Activated CD4-positive, CD25-positive, alpha-beta regulatory T cell (primary cell): ENCODE data around the gene ZXDC.

ENCODE experiments used
- DNase-seq, 4 experiments: peaks; one replicate each; lab custom pipeline; 2025; lab: John Stamatoyannopoulos, UW

ZXDC gene

GRCh38 chr3:126415661-126416591 is 59.8 kb downstream of the ZXDC start:
- DNase-seq = no peak

- no peak for DNase-seq
Observed at GRCh38 chr3:126414961-126415660, 60.6 kb downstream of the ZXDC start.

DNA sequence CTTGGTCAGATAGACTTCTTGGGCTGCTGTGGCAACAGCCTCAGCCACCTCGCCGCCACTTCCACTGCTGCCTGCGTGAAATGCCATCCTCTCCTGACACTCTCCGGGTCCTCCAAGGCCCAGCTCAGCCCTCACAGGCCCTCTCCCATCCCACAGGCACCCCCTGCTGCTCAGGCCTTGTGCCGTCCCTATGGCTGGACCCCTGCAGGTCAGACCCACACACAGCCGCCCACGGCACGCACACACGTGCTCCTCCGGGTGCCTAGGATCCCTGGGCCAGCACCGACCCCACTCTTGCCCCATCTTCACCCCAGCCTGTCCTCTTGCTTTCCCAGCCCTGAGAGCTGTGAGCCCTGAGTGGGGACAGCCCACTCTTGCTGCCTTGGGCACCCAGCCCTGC is 61.3 kb downstream of the ZXDC start:
- DNase-seq = no peak

DNA sequence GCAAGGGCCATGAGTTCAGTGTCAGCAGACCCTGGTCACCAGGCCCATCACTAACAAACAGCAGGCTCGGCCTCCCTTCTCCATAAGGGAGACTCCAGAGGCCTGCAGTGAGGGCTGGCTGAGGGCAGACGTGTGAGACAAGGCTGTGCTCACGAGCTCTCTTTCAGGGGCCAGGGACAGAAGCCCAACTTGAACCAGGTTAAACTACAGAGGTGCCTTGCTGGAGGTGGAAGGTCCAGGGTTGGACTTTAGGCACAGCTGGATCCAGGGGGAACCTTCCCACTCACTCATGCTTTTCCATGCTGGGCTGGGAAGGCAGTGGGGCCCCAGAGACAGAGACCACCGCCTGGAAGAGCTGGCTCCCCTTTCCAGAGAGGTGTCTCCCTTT is 62.0 kb downstream of the ZXDC start:
- DNase-seq = no peak

GRCh38 chr3:126412841-126413692 is 62.6 kb downstream of the ZXDC start:
- DNase-seq = no peak

DNA sequence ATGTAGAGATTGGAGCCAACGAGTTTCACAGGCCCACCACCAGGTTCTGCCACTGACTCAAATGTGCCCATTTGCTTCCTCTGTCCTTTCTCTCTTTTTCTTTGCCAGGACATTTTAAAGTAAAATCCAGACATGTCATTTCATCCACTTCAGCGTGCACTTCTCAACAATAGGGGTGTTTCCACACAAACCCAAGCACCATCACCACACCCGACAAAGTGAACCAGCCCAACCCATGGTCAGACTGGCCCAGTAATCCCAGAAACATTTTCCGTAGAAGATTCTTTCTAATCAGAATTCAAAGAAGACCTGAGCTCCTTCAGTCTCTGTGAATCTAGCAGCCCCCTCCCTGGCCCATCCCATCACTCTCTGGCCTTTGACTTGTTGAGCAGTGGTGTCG is 67.6 kb downstream of the ZXDC start:
- DNase-seq = no peak

DNA sequence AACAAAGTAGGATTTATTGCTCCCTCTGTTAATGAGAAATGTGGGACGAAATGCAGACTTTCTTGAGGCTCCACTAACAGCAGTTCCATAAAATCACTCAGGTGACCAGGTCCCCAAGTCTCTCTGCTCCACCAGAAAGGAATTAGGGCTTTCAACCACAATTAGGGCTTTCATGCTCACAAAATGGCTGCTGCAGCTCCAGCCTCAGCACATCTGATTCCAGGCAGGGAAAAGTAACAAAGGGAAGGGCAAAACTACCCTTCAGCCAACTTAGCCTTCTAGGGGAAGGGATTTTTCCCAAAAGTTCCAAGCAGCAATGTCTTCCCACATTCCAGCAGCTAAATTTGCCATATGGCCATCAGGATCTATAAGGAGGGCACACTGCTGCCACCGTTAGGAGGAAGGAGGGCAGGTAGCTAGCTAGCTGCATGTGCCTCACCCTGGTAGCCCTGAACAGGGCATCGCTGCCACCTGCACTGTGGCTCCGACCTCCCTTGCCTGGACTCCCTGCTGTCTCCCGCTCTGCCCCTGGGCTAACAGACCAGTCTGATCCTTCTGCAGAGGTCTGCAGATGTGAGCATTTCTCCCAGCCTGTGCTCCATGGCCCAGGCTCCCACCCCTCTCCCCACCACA is 68.2 kb downstream of the ZXDC start:
- no peak for DNase-seq

GRCh38 chr3:126406389-126407296 is 69.0 kb downstream of the ZXDC start:
- DNase-seq = no peak

- no peak for DNase-seq
Observed at GRCh38 chr3:126402666-126403302, 72.9 kb downstream of the ZXDC start.

DNA sequence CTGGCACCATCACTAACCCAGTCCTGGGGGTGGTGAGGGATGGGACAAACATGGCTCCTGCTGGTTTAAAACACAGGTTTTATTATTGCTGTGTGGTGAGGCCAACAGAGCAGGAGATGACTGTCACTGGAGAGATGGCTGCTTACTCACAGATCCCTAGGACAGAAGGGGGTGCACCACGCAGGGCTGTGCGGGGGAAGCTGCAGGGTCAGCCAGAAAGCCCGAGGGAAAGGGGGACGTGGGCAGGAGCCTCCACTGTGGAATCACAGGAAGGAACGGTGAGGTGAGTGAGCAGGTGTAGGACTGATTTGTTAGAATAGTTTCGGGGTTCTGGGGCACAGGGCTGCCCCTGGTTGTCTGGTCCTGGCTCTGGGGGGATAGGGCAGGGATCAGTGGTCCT is 73.5 kb downstream of the ZXDC start:
- no peak for DNase-seq

- no peak for DNase-seq
Observed at GRCh38 chr3:126401611-126402160, 74.0 kb downstream of the ZXDC start.

DNA sequence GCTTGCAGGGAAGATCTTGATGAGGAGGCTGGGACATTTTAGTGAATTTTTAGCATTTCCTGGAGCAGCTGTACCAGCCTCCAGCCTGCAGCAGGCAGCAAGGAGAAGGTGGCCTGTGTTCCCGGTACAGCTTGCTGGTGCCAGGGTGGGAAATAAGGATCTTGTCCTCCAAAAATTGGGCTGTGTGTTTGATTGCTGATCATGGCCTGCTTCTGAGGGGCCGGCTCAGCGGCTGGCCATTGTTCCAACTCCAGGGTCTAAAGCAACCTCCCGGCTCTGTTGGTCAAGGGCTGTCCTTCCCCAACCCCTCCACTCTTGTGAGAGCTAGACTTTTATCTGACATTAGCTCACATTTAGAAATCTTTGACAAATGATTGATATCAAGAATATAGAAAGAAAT is 75.9 kb downstream of the ZXDC start:
- DNase-seq = no peak

DNA sequence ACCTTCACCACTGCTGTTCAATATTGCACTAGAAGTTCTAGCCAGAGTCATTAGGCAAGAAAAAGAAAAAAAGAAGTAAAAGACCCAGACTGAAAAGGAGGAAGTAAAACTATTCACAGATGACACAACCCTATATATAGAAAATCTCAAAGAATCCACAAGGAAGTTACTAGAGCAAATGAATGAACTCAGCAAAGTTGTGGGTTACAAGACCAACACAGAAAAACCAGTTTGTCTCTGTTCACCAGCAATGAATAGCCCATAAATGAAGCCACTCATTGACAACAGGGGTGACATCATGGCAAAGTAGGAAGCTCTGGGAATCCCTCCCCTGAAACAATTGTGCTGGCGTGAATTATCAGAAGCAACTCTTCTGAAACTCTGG is 76.3 kb downstream of the ZXDC start:
- DNase-seq = no peak

GRCh38 chr3:126398423-126399350 is 77.0 kb downstream of the ZXDC start:
- no peak for DNase-seq

GRCh38 chr3:126397610-126398422 is 77.9 kb downstream of the ZXDC start:
- no peak for DNase-seq

DNA sequence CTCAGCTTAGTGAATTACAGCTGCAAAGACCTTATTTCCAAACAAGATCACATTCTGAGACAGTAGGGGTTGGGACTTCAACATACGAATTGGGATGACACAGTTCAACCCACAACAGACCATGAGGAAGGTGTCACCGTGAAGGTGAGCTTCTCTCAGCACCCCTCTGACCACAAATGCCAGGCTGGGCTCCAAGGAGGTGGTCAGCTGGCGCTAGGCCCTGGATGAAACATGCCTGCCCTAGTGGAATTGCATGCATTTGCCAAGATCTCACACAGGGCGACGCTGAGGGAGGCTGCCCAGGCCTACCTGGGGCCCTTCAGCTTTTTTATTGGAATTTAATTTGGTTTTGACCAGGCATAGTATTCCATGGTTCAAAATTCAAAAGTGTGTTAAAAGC is 79.2 kb downstream of the ZXDC start:
- no peak for DNase-seq

- no peak for DNase-seq
Observed at GRCh38 chr3:126395846-126396513, 79.7 kb downstream of the ZXDC start.

DNA sequence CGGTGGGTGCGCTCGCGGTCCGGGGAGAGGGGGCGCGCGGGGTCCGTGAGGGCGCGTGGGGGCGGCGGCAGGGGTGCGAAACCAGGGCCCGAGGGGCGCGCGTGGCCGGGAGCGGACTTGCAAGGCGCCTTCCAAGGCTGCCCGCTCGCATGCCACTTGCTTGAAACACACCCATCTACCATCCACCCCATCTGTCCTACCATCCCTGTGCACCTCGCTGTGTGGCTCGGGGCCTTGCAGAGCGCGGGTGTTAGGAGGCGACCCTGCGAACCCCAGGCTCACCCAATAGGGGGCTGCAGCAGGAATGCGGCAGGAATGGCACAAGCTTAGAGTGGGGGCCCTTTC is 80.7 kb downstream of the ZXDC start:
- DNase-seq = no peak
